GM19452 (cell line): Measurements from ENCODE around the gene PYCR2.
"Not testable (repeated sequence)": the region's sequence is repeated elsewhere in the genome, so short reads cannot be mapped to it uniquely, and the experiment has no call there.

Experiments
- ATAC-seq: cut with Tn5 transposase; IDR thresholded peaks from one replicate; pipeline ENCODE4 v1.9.1; 2021; ENCODE audit not compliant: unreplicated experiment

Gene PYCR2

DNA sequence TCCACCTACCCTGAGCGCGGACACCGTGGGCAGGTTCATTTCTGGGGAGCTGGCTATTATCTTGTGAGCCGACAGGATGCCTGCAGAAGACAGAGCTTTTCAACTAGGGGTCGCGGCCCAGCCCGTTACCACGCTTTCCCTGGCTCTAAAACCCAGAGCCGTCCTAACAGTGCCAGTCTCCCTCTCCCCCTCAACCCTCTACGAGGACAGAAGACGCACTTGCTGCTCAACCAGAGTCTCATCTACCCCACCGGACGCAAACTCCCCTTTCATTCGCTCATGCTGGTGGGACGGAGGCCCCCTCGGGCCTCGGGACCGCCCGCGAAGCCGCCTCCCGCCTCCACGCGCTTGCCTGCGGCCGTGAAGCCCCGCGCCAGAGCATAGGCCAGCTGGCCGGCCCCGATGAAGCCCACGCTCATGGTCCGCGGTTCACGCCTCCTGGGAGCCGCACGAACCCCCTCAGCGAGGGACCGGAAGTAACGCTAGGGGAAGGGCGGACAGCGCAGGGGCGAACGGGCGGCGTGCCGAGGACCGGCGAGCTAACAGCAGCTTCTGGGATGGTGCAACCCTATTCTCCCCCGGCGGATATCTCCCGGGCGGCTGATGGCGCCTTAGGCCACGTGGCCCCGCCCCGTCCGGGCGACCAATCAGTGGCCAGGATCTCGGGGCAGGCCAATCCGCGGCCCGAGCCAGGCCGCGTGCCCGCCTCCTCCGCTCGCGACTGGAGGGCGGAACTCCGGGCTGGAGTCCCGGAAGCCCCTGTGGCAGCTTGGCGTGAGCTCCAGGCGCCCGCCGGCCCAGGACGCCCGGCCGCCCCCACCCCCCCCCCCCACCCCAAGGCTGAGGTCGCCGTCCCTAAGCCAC is at the start of gene PYCR2:
PYCR2 (minus strand) TSS at position 559 of the 864 bp plus-strand sequence; CDS start at position 419, 140 bp downstream.
- ATAC-seq = peak; percentile 97

DNA sequence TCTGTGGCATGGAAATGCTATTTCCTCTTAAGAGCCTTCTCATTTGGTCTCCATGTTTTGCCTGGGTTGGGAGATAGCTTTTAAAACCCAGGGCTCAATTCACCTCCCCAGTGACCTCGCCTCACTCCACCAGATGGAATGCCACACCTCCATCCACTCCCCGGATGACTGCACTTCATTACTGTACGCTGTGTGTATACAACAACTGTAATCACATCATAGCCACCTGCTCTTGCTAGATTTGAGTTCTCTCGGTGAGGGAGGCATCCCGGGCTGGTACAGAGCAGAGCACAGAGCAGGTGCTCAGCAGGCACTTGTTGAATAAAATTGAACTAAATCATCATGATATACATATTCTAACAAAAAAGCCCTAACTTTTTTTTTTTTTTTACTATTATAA is 49.1 kb upstream of the PYCR2 start:
- ATAC-seq = no peak

DNA sequence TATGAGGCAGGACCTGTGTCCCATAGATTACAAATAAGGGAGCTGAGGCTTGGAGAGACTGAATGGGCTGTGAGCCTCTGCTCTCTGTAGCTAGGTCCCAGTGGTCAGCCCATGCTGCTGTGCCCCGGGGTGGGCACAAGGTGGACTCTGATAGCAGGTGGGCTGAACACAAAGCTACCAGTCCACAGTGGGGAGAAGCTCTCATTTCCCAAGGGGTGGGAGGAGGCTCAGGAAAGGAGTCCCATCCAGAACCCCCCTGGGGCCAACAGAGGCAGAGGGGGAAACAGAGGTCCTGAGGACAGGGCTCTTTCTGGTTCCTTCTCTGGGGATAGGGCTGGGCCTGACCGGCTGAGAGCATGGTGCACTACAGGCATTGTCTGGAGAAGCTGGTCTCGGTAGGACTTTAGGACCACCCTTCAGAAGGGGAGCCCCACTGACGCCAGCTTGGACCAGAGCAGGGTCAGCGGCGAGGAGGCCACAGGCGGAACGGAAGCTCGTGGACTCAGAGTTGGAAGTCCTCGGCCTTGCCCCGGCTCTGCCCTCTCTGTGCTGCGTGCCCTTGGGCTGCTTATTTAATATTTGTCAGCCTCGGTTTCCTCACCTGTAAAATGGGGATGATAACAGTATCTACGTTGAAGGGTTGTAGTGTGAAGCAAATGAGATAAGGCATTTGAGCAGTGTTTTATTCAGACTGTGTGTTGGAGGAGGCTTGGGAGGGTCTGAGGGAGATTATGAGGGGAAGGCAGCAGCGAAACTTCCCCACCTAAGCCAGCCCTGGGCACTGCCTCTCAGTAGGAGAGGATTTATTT is 48.5 kb upstream of the PYCR2 start:
- no peak for ATAC-seq

- ATAC-seq = not testable (repeated sequence)
Observed at GRCh38 chr1:225970592-225971157, 46.6 kb upstream of the PYCR2 start.

GRCh38 chr1:225969751-225970150 is 45.7 kb upstream of the PYCR2 start:
- not testable (repeated sequence) for ATAC-seq

- ATAC-seq = no peak
Observed at GRCh38 chr1:225965231-225965630, 41.2 kb upstream of the PYCR2 start.

DNA sequence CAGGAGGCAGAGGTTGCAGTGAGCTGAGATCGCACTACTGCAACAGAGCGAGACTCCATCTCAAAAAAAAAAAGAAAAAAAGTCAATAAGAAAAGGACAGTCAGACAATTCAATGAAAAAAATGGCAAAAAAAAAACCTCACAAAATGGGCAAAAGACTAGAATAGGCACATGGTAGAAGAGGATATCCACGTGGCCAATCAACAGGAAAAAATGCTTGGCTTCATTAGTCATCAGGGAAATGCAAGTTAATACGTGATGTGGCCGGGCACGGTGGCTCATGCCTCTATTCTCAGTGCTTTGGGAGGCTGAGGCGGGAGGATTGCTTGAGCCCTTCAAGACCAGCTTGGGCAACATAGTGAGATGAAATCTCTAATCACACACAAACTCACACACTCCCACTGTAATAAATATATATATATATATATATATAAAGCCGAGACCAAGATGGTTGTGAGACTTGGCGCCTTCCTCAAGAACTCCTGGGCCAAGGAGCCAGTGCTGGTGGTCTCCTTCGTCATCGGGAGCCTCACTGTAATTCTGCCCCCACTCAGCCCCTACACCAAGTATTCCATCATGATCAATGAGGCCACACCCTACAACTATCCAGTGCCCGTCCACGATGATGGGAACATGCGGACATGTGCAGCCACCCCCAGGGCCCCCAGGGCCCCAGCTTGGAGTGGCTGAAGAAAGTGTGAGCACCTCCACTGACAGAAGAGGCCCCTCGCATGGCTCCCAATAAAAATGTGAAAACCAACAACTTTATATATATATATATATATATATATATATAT is 39.9 kb upstream of the PYCR2 start:
- ATAC-seq = no peak

GRCh38 chr1:225962440-225962975 is 38.5 kb upstream of the PYCR2 start:
- ATAC-seq = peak; percentile 66

DNA sequence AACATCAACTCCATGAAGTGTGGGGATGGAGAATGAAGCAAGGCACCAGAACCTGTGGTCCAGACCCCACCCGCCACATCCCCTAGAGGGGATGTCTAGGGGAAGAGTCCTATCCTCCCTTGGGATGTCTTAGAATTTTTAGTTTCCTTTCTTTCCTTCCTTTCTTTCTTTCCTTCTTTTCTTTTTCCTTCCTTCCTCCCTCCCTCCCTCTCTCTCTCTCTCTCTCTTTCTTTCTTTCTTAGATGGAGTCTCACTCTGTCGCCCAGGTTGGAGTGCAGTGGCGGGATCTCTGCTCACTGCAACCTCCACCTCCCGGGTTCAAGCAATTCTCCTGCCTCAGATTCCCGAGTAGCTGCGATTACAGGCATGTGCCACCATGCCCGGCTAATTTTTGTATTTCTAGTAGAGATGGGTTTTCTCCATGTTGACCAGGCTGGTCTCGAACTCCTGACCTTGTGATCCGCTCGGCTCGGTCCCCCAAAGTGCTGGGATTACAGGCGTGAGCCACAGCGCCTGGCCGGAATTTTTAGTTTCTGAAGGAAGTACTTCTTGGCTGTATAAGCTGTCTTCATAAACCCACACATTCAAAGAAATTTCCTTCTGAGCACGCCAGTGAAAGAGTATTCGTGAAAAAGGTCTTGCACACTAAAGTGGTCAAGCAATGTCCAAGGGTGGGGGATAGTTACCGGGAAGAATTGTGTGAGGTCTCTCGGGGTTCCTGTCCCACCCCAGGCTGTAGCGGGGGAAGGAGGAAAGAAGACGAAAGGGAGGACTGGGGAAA is 37.8 kb upstream of the PYCR2 start:
- no peak for ATAC-seq

GRCh38 chr1:225958041-225958440 is 34.0 kb upstream of the PYCR2 start:
- ATAC-seq = no peak

DNA sequence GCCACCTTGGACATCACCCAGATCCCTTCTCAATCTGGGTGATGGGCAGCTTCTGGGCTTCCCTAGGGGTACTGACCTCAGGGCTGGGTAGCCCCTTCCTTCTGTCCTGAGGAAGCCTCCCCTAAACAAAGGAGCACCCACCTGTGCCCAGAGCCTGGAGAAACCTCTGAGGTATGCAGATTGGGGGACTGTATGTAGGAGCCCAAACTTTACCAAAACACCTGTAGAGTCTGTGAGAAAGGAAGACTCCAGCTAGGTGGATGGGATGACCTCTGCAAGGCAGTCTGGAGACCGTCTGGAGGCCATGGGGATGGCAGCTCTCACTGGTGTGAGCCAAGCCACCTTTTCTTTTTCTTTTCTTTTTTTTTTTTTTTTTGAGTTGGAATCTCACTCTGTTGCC is 30.7 kb upstream of the PYCR2 start:
- ATAC-seq = no peak

DNA sequence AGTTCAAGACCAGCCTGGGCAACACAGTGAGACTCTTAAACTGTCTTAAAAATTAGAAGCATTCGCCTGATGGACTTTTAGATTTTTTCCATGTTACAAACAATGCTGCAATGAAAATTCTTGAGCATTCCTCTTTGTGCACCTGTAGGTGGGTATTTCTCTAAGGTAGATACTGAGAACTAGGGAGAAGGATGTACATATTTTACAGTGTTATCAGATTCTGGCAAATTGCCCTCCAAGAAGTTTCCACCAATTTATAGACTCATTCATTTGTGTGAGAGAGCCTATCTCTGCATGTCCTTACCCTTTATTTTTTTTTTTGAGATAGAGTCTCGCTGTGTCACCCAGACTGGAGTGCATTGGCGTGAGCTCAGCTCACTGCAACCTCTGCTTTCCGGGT is 29.3 kb upstream of the PYCR2 start:
- ATAC-seq = no peak

DNA sequence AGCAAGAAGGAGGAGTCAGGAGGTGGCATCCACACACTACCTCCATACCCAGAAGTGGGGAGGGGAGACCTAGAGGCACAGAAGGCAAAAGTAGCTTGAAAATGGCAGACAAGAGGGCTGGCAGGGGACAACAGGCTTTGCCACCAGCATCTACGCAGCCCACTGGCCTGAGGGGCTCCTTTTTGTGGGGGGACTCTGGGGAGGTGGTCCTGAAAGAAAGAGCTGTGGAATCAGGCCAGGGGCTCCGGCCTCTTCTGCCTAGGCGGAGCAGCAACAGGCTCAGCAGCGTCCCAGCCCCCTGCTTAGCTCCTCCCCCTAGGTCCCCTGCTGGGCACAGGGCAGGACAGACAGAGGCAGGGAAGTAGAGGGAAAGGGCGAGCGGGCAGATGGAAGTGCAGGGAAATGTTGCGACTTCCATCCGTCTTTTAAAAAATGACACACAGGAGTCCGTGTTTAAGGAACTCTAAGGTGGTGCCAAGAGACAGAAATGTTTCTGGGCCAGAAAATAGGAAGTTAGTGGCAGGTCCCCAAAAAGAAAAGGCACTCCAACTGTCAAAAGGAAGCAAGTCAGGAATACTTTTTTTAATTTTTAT is 27.0 kb upstream of the PYCR2 start:
- ATAC-seq = no peak

DNA sequence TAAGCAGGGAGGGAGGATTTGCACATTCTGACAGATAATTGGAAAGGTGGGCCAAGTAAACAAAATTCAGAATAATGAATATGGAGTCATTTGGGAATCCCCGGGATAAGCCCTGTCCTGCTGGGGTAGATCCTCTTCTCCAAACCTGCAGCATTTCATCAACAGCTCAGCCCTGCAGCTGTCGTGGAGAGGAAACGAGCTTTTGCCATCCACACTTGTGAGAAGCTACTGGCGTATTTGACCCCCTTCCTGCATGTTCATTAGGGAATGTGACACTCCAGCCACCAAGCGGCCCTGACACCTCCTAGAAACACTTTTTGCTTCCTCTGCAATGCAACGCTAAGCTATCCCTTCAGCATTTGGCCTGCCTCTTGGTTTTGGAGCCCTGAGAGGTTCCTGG is 25.0 kb upstream of the PYCR2 start:
- ATAC-seq = no peak

- ATAC-seq = no peak
Observed at GRCh38 chr1:225946803-225947202, 22.8 kb upstream of the PYCR2 start.

DNA sequence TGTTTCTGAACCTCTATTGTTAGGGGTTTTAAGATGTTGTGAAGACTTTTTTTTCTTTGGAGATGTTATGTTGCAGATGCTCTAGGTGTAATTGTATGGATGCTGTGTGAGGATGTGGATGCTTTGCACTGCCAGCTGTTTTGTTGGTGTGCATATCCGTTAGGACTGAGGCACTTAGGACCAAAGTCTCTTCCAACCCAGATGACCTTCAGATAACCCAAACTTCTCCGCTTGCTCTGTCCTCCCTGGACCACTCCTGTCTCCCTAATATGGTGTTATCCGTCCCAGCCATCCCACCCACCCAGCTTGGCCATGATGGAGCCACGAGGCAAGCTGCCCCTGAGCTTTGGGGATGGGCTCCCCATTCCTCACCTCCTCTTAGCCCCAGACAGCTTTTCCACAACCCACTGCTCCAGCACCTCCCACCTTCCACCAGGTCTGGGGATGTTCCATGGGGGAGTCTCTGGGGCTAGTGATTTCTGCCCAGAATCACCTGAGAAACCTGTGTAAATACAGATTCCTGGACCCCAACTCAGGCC is 22.1 kb upstream of the PYCR2 start:
- ATAC-seq = no peak

GRCh38 chr1:225945564-225945963 is 21.5 kb upstream of the PYCR2 start:
- no peak for ATAC-seq

DNA sequence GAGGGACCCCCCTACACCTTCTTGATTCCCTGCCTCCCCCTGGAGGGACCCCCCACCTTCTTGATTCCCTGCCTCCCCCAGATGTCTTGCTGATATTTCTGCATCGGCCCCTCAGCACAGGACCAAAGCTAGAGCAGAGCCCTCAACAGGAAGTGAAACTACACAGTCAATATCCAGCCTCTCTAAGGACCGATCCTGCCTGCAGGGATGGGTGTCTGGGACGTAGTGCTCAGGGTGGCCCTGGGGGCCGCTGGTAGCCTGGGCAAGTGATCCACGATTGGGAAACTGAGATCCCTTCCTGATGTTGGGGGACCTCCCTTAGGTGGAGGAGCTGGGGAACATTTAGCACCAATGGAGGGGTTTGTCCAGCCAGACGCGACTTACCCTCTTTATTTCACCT is 20.9 kb upstream of the PYCR2 start:
- peak; percentile 73 for ATAC-seq

GRCh38 chr1:225944387-225944786 is 20.3 kb upstream of the PYCR2 start:
- no peak for ATAC-seq
